HEK293 (cell line): ENCODE measurements around the gene SLC16A5.
A peak's percentile ranks its signal among the peaks of the same experiment; 100 is the strongest.

Experiments used
- HOXD13 ChIP-seq: sonication (generic); formaldehyde crosslinking; IDR thresholded peaks from 2 replicates; pipeline ENCODE4 v1.8.0; 2022; ENCODE audit warnings: missing genetic modification reagents, borderline replicate concordance
- RBAK ChIP-seq: fragments of 450-650 bp; formaldehyde crosslinking; IDR thresholded peaks from 2 replicates; pipeline ENCODE4 v1.5.1; 2016; ENCODE audit warnings: missing biosample characterization, missing genetic modification characterization
- SP2 ChIP-seq: fragments of 450-650 bp; formaldehyde crosslinking; IDR thresholded peaks from 2 replicates; pipeline ENCODE4 v1.5.1; 2016; ENCODE audit warnings: missing biosample characterization, missing genetic modification characterization
- YY1 ChIP-seq: fragments of 450-650 bp; formaldehyde crosslinking; IDR thresholded peaks from 2 replicates; pipeline ENCODE4 v1.5.1; 2018; ENCODE audit warnings: missing biosample characterization, missing genetic modification characterization
- ZNF146 ChIP-seq: fragments of 450-650 bp; formaldehyde crosslinking; IDR thresholded peaks from 2 replicates; pipeline ENCODE4 v1.5.1; 2016; ENCODE audit warnings: missing biosample characterization, missing genetic modification characterization
- ZNF157 ChIP-seq: fragments of 450-650 bp; formaldehyde crosslinking; IDR thresholded peaks from 2 replicates; pipeline ENCODE4 v1.5.1; 2016; ENCODE audit warnings: missing biosample characterization, missing genetic modification characterization
- ZNF239 ChIP-seq: fragments of 450-650 bp; formaldehyde crosslinking; IDR thresholded peaks from 2 replicates; pipeline ENCODE4 v1.5.1; 2016; ENCODE audit warnings: missing biosample characterization, missing genetic modification characterization
- ZNF274 ChIP-seq, 2 experiments: fragments of 200-500 bp in 1 of 2; fragments of 450-650 bp in 1 of 2; sonication (Bioruptor generic) in 1 of 2; formaldehyde crosslinking in 1 of 2; IDR thresholded peaks; 2 replicates each; pipeline versions ENCODE4 v1.5.1 to v1.6.1; 2014 to 2016; ENCODE audit warnings: borderline replicate concordance in 1 of 2, inconsistent platforms in 1 of 2, low read length in 1 of 2, missing biosample characterization in 1 of 2, missing genetic modification characterization in 1 of 2
- TF ChIP-seq, protein P1 (sequence below): fragments of 450-650 bp; formaldehyde crosslinking; optimal IDR thresholded peaks from 2 replicates; pipeline ENCODE3; 2016; ENCODE audit warnings: missing biosample characterization, mild to moderate bottlenecking, missing genetic modification characterization
- TF ChIP-seq, protein P2 (sequence below): fragments of 450-650 bp; formaldehyde crosslinking; IDR thresholded peaks from 2 replicates; pipeline ENCODE4 v1.5.1; 2016; ENCODE audit warnings: missing biosample characterization, missing genetic modification characterization
- TF ChIP-seq, protein P3 (sequence below): fragments of 450-650 bp; formaldehyde crosslinking; IDR thresholded peaks from 2 replicates; pipeline ENCODE4 v1.5.1; 2016; ENCODE audit warnings: missing biosample characterization, missing genetic modification characterization
- TF ChIP-seq, protein P4 (sequence below): fragments of 450-650 bp; formaldehyde crosslinking; IDR thresholded peaks from 2 replicates; pipeline ENCODE4 v1.5.1; 2016; ENCODE audit warnings: missing biosample characterization, missing genetic modification characterization

DNA sequence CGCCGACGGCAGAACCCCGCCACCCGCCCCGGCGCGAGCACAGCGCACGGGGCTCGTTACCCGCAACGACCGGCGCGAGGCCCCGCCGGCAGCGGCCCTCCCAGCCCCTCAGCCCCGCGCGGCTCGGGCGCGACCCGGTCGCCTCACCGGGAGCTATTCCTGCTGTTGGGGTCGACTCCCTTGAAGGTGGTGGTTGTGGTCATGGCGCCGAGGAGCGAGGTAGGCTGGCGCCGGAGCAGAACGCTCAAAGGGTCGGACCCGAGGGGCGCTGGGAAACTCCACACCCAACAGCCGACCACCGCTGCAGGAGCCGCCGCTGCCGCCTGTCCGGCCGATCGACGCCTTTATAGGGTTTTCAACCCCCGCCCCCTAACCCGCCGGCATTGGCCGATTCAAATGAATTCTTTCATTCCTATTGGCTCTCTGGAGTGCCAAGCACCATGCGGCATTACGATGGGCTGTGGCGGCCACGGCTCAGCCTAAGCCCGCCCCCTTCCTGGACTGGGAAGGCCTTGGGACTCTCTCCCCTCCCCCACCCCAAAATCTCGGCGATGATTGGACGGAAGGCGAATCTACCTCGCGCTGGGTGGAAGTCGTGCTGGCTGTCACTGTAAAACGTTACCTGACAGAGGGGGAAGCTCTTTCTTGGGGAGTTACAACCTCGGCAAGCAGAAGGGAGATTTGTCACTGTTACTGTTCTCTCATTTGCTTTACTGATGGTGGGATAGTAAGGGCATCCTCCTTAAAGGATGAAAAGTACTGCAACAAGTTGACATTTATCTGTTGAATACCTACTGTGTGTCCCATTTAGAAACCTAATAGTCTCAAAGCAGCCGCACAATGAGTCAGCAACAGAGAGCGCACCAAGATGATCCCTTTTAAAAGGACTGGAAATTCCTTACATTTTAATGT, 66.7 kb downstream of the SLC16A5 start, which contains the start of gene JPT1:
- TF ChIP-seq ZNF239 (tag by site-specific recombination) = no peak
- TF ChIP-seq, protein P1, sequence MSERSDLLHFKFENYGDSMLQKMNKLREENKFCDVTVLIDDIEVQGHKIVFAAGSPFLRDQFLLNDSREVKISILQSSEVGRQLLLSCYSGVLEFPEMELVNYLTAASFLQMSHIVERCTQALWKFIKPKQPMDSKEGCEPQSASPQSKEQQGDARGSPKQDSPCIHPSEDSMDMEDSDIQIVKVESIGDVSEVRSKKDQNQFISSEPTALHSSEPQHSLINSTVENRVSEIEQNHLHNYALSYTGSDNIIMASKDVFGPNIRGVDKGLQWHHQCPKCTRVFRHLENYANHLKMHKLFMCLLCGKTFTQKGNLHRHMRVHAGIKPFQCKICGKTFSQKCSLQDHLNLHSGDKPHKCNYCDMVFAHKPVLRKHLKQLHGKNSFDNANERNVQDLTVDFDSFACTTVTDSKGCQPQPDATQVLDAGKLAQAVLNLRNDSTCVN (tag by site-specific recombination) = peak; percentile 71
- TF ChIP-seq, protein P2, sequence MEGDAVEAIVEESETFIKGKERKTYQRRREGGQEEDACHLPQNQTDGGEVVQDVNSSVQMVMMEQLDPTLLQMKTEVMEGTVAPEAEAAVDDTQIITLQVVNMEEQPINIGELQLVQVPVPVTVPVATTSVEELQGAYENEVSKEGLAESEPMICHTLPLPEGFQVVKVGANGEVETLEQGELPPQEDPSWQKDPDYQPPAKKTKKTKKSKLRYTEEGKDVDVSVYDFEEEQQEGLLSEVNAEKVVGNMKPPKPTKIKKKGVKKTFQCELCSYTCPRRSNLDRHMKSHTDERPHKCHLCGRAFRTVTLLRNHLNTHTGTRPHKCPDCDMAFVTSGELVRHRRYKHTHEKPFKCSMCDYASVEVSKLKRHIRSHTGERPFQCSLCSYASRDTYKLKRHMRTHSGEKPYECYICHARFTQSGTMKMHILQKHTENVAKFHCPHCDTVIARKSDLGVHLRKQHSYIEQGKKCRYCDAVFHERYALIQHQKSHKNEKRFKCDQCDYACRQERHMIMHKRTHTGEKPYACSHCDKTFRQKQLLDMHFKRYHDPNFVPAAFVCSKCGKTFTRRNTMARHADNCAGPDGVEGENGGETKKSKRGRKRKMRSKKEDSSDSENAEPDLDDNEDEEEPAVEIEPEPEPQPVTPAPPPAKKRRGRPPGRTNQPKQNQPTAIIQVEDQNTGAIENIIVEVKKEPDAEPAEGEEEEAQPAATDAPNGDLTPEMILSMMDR = peak; percentile 11; the same call in 1 of the 2 replicates
- no peak for TF ChIP-seq ZNF274 (IDR thresholded peaks at IDR 0.05; ENCODE audit: low read length)
- TF ChIP-seq ZNF274 (tag by site-specific recombination; IDR thresholded peaks at IDR 0.05; ENCODE audit: borderline replicate concordance) = no peak
- TF ChIP-seq, protein P3, sequence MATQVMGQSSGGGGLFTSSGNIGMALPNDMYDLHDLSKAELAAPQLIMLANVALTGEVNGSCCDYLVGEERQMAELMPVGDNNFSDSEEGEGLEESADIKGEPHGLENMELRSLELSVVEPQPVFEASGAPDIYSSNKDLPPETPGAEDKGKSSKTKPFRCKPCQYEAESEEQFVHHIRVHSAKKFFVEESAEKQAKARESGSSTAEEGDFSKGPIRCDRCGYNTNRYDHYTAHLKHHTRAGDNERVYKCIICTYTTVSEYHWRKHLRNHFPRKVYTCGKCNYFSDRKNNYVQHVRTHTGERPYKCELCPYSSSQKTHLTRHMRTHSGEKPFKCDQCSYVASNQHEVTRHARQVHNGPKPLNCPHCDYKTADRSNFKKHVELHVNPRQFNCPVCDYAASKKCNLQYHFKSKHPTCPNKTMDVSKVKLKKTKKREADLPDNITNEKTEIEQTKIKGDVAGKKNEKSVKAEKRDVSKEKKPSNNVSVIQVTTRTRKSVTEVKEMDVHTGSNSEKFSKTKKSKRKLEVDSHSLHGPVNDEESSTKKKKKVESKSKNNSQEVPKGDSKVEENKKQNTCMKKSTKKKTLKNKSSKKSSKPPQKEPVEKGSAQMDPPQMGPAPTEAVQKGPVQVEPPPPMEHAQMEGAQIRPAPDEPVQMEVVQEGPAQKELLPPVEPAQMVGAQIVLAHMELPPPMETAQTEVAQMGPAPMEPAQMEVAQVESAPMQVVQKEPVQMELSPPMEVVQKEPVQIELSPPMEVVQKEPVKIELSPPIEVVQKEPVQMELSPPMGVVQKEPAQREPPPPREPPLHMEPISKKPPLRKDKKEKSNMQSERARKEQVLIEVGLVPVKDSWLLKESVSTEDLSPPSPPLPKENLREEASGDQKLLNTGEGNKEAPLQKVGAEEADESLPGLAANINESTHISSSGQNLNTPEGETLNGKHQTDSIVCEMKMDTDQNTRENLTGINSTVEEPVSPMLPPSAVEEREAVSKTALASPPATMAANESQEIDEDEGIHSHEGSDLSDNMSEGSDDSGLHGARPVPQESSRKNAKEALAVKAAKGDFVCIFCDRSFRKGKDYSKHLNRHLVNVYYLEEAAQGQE (tag by site-specific recombination) = no peak
- TF ChIP-seq YY1 (tag by site-specific recombination) = peak; percentile 70
- TF ChIP-seq, protein P4, sequence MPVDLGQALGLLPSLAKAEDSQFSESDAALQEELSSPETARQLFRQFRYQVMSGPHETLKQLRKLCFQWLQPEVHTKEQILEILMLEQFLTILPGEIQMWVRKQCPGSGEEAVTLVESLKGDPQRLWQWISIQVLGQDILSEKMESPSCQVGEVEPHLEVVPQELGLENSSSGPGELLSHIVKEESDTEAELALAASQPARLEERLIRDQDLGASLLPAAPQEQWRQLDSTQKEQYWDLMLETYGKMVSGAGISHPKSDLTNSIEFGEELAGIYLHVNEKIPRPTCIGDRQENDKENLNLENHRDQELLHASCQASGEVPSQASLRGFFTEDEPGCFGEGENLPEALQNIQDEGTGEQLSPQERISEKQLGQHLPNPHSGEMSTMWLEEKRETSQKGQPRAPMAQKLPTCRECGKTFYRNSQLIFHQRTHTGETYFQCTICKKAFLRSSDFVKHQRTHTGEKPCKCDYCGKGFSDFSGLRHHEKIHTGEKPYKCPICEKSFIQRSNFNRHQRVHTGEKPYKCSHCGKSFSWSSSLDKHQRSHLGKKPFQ (tag by site-specific recombination) = no peak
- peak; percentile 99 for TF ChIP-seq SP2 (tag by site-specific recombination)
- no peak for TF ChIP-seq HOXD13
- no peak for TF ChIP-seq ZNF157 (tag by site-specific recombination)
- 0 out of 2 replicates have a peak, but pooled peaks have one; percentile 24 for TF ChIP-seq ZNF146 (tag by site-specific recombination)
- TF ChIP-seq RBAK (tag by site-specific recombination) = no peak
